GM12878 (cell line): ENCODE results near the gene ZNF552. TPM values are rescaled to one million over a fixed set of nuclear protein-coding genes. Genes with fewer than 3 reads are reported as not detected.

Source experiments
- BACH1 ChIP-seq: fragments of 450-650 bp; IDR thresholded peaks from 2 replicates; pipeline ENCODE4 v1.6.1; 2017; ENCODE audit warnings: mild to moderate bottlenecking, borderline replicate concordance
- BHLHE40 ChIP-seq, 2 experiments: fragments of 450-650 bp in 1 of 2; IDR thresholded peaks; 2 replicates each; pipeline ENCODE4 v1.6.1; 2011 to 2017; ENCODE audit warnings: low read depth in 2 of 2, borderline replicate concordance in 1 of 2, improper control_type of control experiment in 1 of 2, low read length in 1 of 2, mild to moderate bottlenecking in 1 of 2
- CREB1 ChIP-seq: IDR thresholded peaks from 2 replicates; pipeline ENCODE4 v1.6.1; 2012; ENCODE audit warnings: low read depth, mild to moderate bottlenecking, inconsistent platforms
- GABPA ChIP-seq: IDR thresholded peaks from 2 replicates; pipeline ENCODE4 v1.6.1; 2014; ENCODE audit warnings: antibody characterized with exemption, low read depth, mild to moderate bottlenecking, inconsistent platforms
- GATAD2B ChIP-seq: fragments of 450-650 bp; conservative IDR thresholded peaks from 2 replicates; pipeline ENCODE4 v1.6.1; 2017; ENCODE audit warnings: low read depth, mild to moderate bottlenecking, moderate library complexity
- HCFC1 ChIP-seq: fragments of 150-350 bp; IDR thresholded peaks from 2 replicates; pipeline ENCODE4 v1.6.1; 2014; ENCODE audit warnings: low read length
- HDGF ChIP-seq: fragments of 450-650 bp; IDR thresholded peaks from 2 replicates; pipeline ENCODE4 v1.6.1; 2016; ENCODE audit warnings: antibody characterized with exemption
- IKZF1 ChIP-seq: fragments of 450-650 bp; conservative IDR thresholded peaks from 2 replicates; pipeline ENCODE4 v1.6.1; 2017; ENCODE audit warnings: antibody characterized with exemption, mild to moderate bottlenecking
- NR2F1 ChIP-seq: fragments of 450-650 bp; conservative IDR thresholded peaks from 2 replicates; pipeline ENCODE4 v1.6.1; 2017; ENCODE audit warnings: mild to moderate bottlenecking
- POLR2A ChIP-seq: IDR thresholded peaks from 2 replicates; pipeline ENCODE4 v1.6.1; 2011; ENCODE audit warnings: low read depth, mild to moderate bottlenecking, low read length
- RAD51 ChIP-seq: fragments of 450-650 bp; IDR thresholded peaks from 2 replicates; pipeline ENCODE4 v1.6.1; 2016; ENCODE audit warnings: moderate library complexity, mild to moderate bottlenecking, inconsistent platforms
- SIX5 ChIP-seq: IDR thresholded peaks from 2 replicates; pipeline ENCODE4 v1.6.1; 2011; ENCODE audit warnings: mild to moderate bottlenecking, low read depth, low read length, moderate library complexity; ENCODE audit not compliant: severe bottlenecking
- polyA plus RNA-seq, 11 experiments: library from polyadenylated mRNA; depleted of rRNA in 4 of 11; unstranded in 6 of 11; stranded (reverse) in 5 of 11; fragments of >200 nt; fragmentation: Nextera tagmentation in 4 of 11; fragmentation: Illumina TruSeq in 1 of 11; extraction: Ambion mirVana in 4 of 11; extraction: Trizol in 1 of 11; gene quantifications; 1 replicate in 1 of 11; 2 replicates in 10 of 11; pipeline versions ENCODE4 v1.2.1 to v1.2.3, GENCODE V29; 2011 to 2016; ENCODE audit warnings: inconsistent platforms in 2 of 11, missing spikeins in 2 of 11, low read depth in 1 of 11
- total RNA-seq, 4 experiments: library from RNA; depleted of rRNA in 3 of 4; stranded (reverse); fragments of >200 nt in 3 of 4; fragmentation: Illumina TruSeq in 1 of 4; extraction: Trizol in 1 of 4; gene quantifications; 2 replicates each; pipeline versions ENCODE4 v1.2.1 to v1.2.3, GENCODE V29; 2013 to 2021
- TF ChIP-seq, protein P1 (sequence below): IDR thresholded peaks from 2 replicates; pipeline ENCODE4 v1.6.1; 2012; ENCODE audit warnings: low read depth, low read length, improper control_type of control experiment
- TF ChIP-seq, protein P2 (sequence below): fragments of 450-650 bp; IDR thresholded peaks from 2 replicates; pipeline ENCODE4 v1.6.1; 2016; ENCODE audit warnings: mild to moderate bottlenecking
- TF ChIP-seq, protein P3 (sequence below): fragments of 450-650 bp; IDR thresholded peaks from 2 replicates; pipeline ENCODE4 v1.6.1; 2016; ENCODE audit warnings: mild to moderate bottlenecking
- TF ChIP-seq, protein P4 (sequence below): fragments of 450-650 bp; IDR thresholded peaks from 2 replicates; pipeline ENCODE4 v1.6.1; 2016; ENCODE audit warnings: mild to moderate bottlenecking, moderate library complexity, borderline replicate concordance
- TF ChIP-seq, protein P5 (sequence below): IDR thresholded peaks from 2 replicates; pipeline ENCODE4 v1.6.1; 2011; ENCODE audit warnings: borderline replicate concordance, low read depth, mild to moderate bottlenecking, moderate library complexity, mixed read lengths, low read length; ENCODE audit not compliant: insufficient read depth; ENCODE audit errors: extremely low read length
- TF ChIP-seq, protein P6 (sequence below): IDR thresholded peaks from 2 replicates; pipeline ENCODE4 v1.6.1; 2011; ENCODE audit warnings: mild to moderate bottlenecking, low read depth, low read length, moderate library complexity; ENCODE audit not compliant: insufficient replicate concordance

Gene ZNF552
- total and polyA plus RNA-seq, 10 of the 15 experiments (the other 5 are each of a cell fraction or from before 2014, with no cell fraction given) = 3.6 to 13.3 (median 8.0) TPM

DNA sequence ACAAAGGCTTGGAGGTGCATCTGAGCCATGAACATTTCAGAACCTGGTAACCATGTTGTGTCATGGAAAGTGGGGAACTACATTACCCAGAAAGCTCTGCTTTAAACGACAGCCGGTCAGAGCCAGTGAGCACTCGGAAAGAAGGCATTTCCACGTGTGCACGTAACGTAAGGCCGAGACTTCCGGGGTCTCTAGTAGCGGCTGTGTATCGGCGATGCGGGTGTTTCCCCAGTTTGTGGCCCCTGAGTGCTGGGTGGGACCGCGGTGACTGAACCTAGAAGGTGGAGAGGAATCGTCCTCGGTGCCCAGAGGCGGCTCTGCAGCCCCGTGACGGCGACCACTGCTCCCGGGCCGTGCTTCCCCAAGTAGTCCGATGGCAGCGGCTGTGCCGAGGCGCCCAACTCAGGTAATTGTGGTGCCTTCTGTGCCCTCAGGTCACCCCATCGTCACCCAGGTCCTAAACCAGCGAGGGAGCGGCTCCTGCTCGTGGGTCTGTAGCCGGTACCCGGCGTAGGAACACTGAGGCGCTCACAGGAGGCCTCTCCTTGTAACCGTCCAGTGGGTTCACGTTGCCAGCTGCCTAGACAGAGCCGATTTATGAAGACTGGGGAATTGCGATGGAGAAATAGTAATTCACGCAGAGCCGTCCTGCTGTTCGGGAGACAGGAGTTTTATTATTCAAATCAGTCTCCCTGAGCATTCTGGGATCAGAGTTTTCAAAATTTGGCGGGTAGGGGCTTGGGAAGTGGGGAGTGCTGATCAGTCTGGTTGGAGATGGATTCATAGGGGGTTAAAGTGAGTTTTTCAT, 35.2 kb upstream of the ZNF552 start, which contains the start of gene ZNF587 (continued):
- TF ChIP-seq CREB1 (peak; percentile 90), POLR2A (peak; percentile 87), BHLHE40 (IDR thresholded peaks at IDR 0.05; ENCODE audit: borderline replicate concordance in 1 of 2, low read depth in 2 of 2, low read length in 1 of 2) (peak; percentile 49 to 76; a peak in 3 of 4 replicates), GATAD2B (peak; percentile 52; the same call in 1 of the 2 replicates), RAD51 (peak; percentile 66; the same call in 1 of the 2 replicates), IKZF1 (peak; percentile 84), HDGF (peak; percentile 17; the same call in 1 of the 2 replicates), NR2F1 (0 out of 2 replicates have a peak, but pooled peaks have one; percentile 61), HCFC1 (peak; percentile 86), SIX5 (peak; percentile 85), GABPA (peak; percentile 87), BACH1 (peak; percentile 64; the same call in 1 of the 2 replicates)
- TF ChIP-seq, protein P1, sequence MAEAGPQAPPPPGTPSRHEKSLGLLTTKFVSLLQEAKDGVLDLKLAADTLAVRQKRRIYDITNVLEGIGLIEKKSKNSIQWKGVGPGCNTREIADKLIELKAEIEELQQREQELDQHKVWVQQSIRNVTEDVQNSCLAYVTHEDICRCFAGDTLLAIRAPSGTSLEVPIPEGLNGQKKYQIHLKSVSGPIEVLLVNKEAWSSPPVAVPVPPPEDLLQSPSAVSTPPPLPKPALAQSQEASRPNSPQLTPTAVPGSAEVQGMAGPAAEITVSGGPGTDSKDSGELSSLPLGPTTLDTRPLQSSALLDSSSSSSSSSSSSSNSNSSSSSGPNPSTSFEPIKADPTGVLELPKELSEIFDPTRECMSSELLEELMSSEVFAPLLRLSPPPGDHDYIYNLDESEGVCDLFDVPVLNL = peak; percentile 66
- TF ChIP-seq, protein P2, sequence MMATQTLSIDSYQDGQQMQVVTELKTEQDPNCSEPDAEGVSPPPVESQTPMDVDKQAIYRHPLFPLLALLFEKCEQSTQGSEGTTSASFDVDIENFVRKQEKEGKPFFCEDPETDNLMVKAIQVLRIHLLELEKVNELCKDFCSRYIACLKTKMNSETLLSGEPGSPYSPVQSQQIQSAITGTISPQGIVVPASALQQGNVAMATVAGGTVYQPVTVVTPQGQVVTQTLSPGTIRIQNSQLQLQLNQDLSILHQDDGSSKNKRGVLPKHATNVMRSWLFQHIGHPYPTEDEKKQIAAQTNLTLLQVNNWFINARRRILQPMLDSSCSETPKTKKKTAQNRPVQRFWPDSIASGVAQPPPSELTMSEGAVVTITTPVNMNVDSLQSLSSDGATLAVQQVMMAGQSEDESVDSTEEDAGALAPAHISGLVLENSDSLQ = peak; percentile 97
- TF ChIP-seq, protein P3, sequence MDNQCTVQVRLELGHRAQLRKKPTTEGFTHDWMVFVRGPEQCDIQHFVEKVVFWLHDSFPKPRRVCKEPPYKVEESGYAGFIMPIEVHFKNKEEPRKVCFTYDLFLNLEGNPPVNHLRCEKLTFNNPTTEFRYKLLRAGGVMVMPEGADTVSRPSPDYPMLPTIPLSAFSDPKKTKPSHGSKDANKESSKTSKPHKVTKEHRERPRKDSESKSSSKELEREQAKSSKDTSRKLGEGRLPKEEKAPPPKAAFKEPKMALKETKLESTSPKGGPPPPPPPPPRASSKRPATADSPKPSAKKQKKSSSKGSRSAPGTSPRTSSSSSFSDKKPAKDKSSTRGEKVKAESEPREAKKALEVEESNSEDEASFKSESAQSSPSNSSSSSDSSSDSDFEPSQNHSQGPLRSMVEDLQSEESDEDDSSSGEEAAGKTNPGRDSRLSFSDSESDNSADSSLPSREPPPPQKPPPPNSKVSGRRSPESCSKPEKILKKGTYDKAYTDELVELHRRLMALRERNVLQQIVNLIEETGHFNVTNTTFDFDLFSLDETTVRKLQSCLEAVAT = 0 out of 2 replicates have a peak, but pooled peaks have one; percentile 62
- TF ChIP-seq, protein P4, sequence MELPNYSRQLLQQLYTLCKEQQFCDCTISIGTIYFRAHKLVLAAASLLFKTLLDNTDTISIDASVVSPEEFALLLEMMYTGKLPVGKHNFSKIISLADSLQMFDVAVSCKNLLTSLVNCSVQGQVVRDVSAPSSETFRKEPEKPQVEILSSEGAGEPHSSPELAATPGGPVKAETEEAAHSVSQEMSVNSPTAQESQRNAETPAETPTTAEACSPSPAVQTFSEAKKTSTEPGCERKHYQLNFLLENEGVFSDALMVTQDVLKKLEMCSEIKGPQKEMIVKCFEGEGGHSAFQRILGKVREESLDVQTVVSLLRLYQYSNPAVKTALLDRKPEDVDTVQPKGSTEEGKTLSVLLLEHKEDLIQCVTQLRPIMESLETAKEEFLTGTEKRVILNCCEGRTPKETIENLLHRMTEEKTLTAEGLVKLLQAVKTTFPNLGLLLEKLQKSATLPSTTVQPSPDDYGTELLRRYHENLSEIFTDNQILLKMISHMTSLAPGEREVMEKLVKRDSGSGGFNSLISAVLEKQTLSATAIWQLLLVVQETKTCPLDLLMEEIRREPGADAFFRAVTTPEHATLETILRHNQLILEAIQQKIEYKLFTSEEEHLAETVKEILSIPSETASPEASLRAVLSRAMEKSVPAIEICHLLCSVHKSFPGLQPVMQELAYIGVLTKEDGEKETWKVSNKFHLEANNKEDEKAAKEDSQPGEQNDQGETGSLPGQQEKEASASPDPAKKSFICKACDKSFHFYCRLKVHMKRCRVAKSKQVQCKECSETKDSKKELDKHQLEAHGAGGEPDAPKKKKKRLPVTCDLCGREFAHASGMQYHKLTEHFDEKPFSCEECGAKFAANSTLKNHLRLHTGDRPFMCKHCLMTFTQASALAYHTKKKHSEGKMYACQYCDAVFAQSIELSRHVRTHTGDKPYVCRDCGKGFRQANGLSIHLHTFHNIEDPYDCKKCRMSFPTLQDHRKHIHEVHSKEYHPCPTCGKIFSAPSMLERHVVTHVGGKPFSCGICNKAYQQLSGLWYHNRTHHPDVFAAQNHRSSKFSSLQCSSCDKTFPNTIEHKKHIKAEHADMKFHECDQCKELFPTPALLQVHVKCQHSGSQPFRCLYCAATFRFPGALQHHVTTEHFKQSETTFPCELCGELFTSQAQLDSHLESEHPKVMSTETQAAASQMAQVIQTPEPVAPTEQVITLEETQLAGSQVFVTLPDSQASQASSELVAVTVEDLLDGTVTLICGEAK = peak; percentile 85; the same call in 1 of the 2 replicates
- TF ChIP-seq, protein P5, sequence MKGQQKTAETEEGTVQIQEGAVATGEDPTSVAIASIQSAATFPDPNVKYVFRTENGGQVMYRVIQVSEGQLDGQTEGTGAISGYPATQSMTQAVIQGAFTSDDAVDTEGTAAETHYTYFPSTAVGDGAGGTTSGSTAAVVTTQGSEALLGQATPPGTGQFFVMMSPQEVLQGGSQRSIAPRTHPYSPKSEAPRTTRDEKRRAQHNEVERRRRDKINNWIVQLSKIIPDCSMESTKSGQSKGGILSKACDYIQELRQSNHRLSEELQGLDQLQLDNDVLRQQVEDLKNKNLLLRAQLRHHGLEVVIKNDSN = peak; percentile 36
- TF ChIP-seq, protein P6, sequence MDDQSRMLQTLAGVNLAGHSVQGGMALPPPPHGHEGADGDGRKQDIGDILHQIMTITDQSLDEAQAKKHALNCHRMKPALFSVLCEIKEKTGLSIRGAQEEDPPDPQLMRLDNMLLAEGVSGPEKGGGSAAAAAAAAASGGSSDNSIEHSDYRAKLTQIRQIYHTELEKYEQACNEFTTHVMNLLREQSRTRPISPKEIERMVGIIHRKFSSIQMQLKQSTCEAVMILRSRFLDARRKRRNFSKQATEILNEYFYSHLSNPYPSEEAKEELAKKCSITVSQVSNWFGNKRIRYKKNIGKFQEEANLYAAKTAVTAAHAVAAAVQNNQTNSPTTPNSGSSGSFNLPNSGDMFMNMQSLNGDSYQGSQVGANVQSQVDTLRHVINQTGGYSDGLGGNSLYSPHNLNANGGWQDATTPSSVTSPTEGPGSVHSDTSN = peak; percentile 87
- TF ChIP-seq, all 136 proteins: peak for 36; not testable (repeated sequence) for 100
